AG04449 (cell line): Measurements from ENCODE around the gene IFNW1.
A peak's percentile ranks its signal among the peaks of the same experiment; 100 is the strongest.
"Not testable (repeated sequence)": the region's sequence is repeated elsewhere in the genome, so short reads cannot be mapped to it uniquely, and the experiment has no call there.

Source experiments
- CTCF ChIA-PET: fragments of 350-600 bp; formaldehyde crosslinking; extraction: SDS; loops from one replicate; lab custom pipeline; 2021; ENCODE audit warnings: antibody characterized with exemption; lab: Yijun Ruan, JAX
- POLR2A ChIA-PET: fragments of 400-600, 350-600 bp; formaldehyde crosslinking; extraction: SDS; loops from one replicate; lab custom pipeline; 2020; ENCODE audit warnings: antibody characterized with exemption, inconsistent platforms; lab: Yijun Ruan, JAX
- DNase-seq: peaks from one replicate; pipeline ENCODE4 v3.0.0-alpha.2; 2010; ENCODE audit warnings: low read depth, low spot score
- H3K4me3 ChIP-seq: 2 replicates; pipeline ENCODE4 v1.5.1; 2011; ENCODE audit warnings: low read depth, mild to moderate bottlenecking, control low read depth, low read length
- CTCF ChIP-seq: IDR thresholded peaks from one replicate; pipeline ENCODE4 v1.5.1; 2011; ENCODE audit warnings: mild to moderate bottlenecking, moderate library complexity, low read length, control low read depth, inconsistent platforms; ENCODE audit not compliant: insufficient read depth; ENCODE audit errors: missing control alignments

The IFNW1 gene

GRCh38 chr9:21141427-21141882, at the start of gene IFNW1:
Gene IFNW1, minus strand, starts transcription at chr9:21141832. Its CDS starts 262 bp downstream, at chr9:21141570.
- ChIA-PET POLR2A (no interaction called here), CTCF (no interaction called here)
- no peak within 1 kb of the TSS for H3K4me3 ChIP-seq
- no peak for TF ChIP-seq CTCF
- no peak for DNase-seq

- DNase-seq, POLR2A ChIA-PET, H3K4me3 ChIP-seq: not testable (repeated sequence)
- CTCF ChIA-PET: interaction anchor here (0.7 kb wide), 1 partner anchor 810 kb away, joined by 3 read pairs; no protein-coding TSS in a partner anchor
Observed at GRCh38 chr9:21187487-21187886, 45.9 kb upstream of the IFNW1 start, which contains the start of gene IFNA4. Gene IFNA4, minus strand, starts transcription at chr9:21187587. Its CDS starts 56 bp downstream, at chr9:21187531.

GRCh38 chr9:21182810-21183736, 41.4 kb upstream of the IFNW1 start:
- DNase-seq, H3K4me3 ChIP-seq, POLR2A ChIA-PET: not testable (repeated sequence)
- peak; percentile 13 for TF ChIP-seq CTCF
- CTCF ChIA-PET: interaction anchor here (0.6 to 1.3 kb wide), 6 partner anchors 9 to 143 kb away, joined by 3 to 6 read pairs (median 4); no protein-coding TSS in a partner anchor

DNA sequence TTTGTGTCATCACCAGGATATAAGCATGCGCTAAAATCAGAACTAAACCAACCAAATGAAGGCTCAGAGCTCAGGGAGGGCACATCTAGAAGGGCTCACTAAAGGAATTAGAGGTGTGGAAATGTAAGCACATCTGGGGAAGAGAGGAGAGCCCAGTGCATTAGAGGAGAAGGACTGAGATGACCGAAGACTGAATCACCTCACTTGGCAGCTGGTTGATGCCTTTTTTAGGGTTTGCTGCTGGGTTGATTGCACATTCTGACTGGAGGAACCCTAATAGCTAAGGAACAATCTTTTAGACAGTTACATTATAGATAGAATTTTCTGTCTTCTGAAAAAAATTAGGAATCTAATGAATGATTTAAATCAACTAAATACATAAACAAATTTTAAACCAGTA, 33.0 kb upstream of the IFNW1 start:
- no peak overlapping the region for H3K4me3 ChIP-seq
- POLR2A ChIA-PET: no interaction called here
- DNase-seq: no peak
- no peak for TF ChIP-seq CTCF
- CTCF ChIA-PET: interaction anchor here (1.3 kb wide), 1 partner anchor 9 kb away, joined by 4 read pairs; no protein-coding TSS in a partner anchor

- no peak for TF ChIP-seq CTCF
- no peak for DNase-seq
- H3K4me3 ChIP-seq: no peak overlapping the region
- ChIA-PET POLR2A (no interaction called here), CTCF (no interaction called here)
Observed at GRCh38 chr9:21172156-21172555, 30.5 kb upstream of the IFNW1 start.

DNA sequence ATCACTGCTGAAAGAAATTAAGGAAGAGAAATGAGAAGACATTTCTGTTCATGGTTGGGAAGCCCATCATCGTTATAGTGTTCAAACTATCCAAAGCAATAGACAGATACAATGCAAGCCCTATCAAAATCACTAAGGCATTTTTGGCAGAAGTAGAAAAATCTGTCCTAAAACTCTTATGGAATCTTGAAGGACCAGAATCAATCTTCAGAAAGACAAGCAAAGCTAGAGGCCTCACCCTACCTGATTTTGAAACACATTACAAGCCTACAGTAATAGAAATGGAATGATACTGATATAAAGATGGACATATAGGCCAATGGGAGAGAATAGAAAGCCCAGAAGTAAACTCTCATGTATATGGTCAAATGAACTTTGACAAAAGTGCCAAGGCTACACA, 29.7 kb upstream of the IFNW1 start:
- DNase-seq: no peak
- TF ChIP-seq CTCF: no peak
- POLR2A ChIA-PET: no interaction called here
- H3K4me3 ChIP-seq: no peak overlapping the region
- CTCF ChIA-PET: no interaction called here

DNA sequence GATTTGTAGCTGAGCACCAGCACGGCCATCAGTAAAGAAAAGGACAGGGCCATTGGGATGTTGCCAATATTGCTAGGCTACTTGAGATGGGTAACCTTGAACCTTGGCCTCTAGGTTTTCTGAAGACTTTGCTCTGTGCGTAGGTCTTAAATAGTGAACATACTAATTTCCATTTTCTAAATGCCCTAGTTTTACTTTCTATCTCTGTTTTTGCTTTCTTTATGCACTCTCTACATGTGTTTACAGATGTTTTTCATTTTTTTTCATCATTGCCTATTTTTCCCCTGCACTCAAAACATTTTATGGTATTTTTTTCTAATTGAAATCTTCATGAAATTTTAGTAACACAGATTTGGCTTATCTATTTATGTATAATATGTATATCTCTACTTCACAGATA, 24.9 kb upstream of the IFNW1 start, which contains the start of gene IFNA21:
Gene IFNA21, minus strand, starts transcription at position 101 of the 400 bp plus-strand sequence. Its CDS starts 48 bp downstream, at position 53.
- POLR2A ChIA-PET, H3K4me3 ChIP-seq, CTCF ChIA-PET, DNase-seq: not testable (repeated sequence)
